OCI-LY1 (cell line): Measurements from ENCODE around the gene SAP30BP.

Experiments used
- H2AFZ ChIP-seq: fragments of 200-600 bp; sonication (generic), shearing (Covaris generic); 2 replicates; pipeline ENCODE4 v1.6.0; 2014; ENCODE audit warnings: antibody characterized with exemption, mild to moderate bottlenecking, low read length
- H3F3A ChIP-seq: fragments of 200-600 bp; sonication (generic), shearing (Covaris generic); 2 replicates; pipeline ENCODE4 v1.6.0; 2014; ENCODE audit warnings: mild to moderate bottlenecking, antibody characterized with exemption, low read length, moderate library complexity; ENCODE audit not compliant: insufficient read depth
- H3K27ac ChIP-seq: fragments of 200-600 bp; sonication (generic); 2 replicates; pipeline ENCODE4 v1.5.1; 2014; ENCODE audit warnings: low read length, mixed run types, mild to moderate bottlenecking, low read depth; ENCODE audit not compliant: poor library complexity, severe bottlenecking
- H3K27me3 ChIP-seq: fragments of 200-600 bp; sonication (generic); 2 replicates; pipeline ENCODE4 v1.6.0; 2014; ENCODE audit warnings: antibody characterized with exemption, mild to moderate bottlenecking, low read length, moderate library complexity; ENCODE audit not compliant: insufficient read depth
- H3K36me3 ChIP-seq: fragments of 200-600 bp; sonication (generic); 2 replicates; pipeline ENCODE4 v1.6.1; 2014; ENCODE audit warnings: mild to moderate bottlenecking, antibody characterized with exemption, low read length, moderate library complexity, mixed read lengths; ENCODE audit not compliant: insufficient read depth
- H3K4me1 ChIP-seq: fragments of 200-600 bp; sonication (generic); 2 replicates; pipeline ENCODE4 v1.5.1; 2014; ENCODE audit warnings: mild to moderate bottlenecking, low read length, moderate library complexity; ENCODE audit not compliant: insufficient read depth, severe bottlenecking
- H3K4me2 ChIP-seq: fragments of 200-600 bp; sonication (generic), shearing (Covaris generic); 2 replicates; pipeline ENCODE4 v1.6.1; 2014; ENCODE audit warnings: low read length
- H3K4me3 ChIP-seq: fragments of 200-600 bp; sonication (generic); 2 replicates; pipeline ENCODE4 v1.5.1; 2014; ENCODE audit warnings: low read length, low read depth, mild to moderate bottlenecking, mixed read lengths; ENCODE audit not compliant: poor library complexity, severe bottlenecking
- H3K79me2 ChIP-seq: fragments of 200-600 bp; shearing (Covaris generic); 2 replicates; pipeline ENCODE4 v1.6.1; 2016; ENCODE audit warnings: mixed run types, low read length, mixed read lengths; ENCODE audit not compliant: insufficient read depth
- H3K9ac ChIP-seq: fragments of 200-600 bp; sonication (generic), shearing (Covaris generic); 2 replicates; pipeline ENCODE4 v1.6.1; 2014; ENCODE audit warnings: mild to moderate bottlenecking, low read length, mixed read lengths
- H3K9me2 ChIP-seq: fragments of 200-600 bp; sonication (generic), shearing (Covaris generic); 2 replicates; pipeline ENCODE4 v1.6.1; 2014; ENCODE audit warnings: low read depth, mild to moderate bottlenecking, low read length, mixed read lengths
- H3K9me3 ChIP-seq: fragments of 200-600 bp; shearing (Covaris generic); 2 replicates; pipeline ENCODE4 v1.6.1; 2014; ENCODE audit warnings: low read length, mixed read lengths
- H4K20me1 ChIP-seq: fragments of 200-600 bp; sonication (generic), shearing (Covaris generic); 2 replicates; pipeline ENCODE4 v1.6.0; 2016; ENCODE audit warnings: mild to moderate bottlenecking, low read length; ENCODE audit not compliant: insufficient read depth
- CTCF ChIP-seq: fragments of 200-600 bp; sonication (generic), shearing (Covaris generic); IDR thresholded peaks from 2 replicates; pipeline ENCODE4 v1.5.1; 2017; ENCODE audit warnings: mild to moderate bottlenecking, antibody characterized with exemption, low read length, moderate library complexity, mixed read lengths
- EZH2 ChIP-seq: fragments of 200-600 bp; sonication (generic), shearing (Covaris generic); IDR thresholded peaks from 2 replicates; pipeline ENCODE4 v1.8.0; 2017; ENCODE audit warnings: borderline replicate concordance, mixed run types, mild to moderate bottlenecking, antibody characterized with exemption, low read length, moderate library complexity, mixed read lengths

The SAP30BP gene

GRCh38 chr17:75723171-75723930 is 56.2 kb downstream of the SAP30BP start:
- Histone ChIP-seq H3K9ac (no peak overlapping the region), H3K4me1 (peaks cover 5% of the 10 kb centered on the region), H3K27ac (no peak overlapping the region), H3F3A (no peaks in the 10 kb centered on the region), H3K4me2 (no peak overlapping the region), H3K9me3 (no peaks in the 10 kb centered on the region), H4K20me1 (no peaks in the 10 kb centered on the region), H3K4me3 (no peak overlapping the region), H2AFZ (no peak overlapping the region), H3K36me3 (no peaks in the 10 kb centered on the region), H3K9me2 (no peaks in the 10 kb centered on the region), H3K79me2 (no peaks in the 10 kb centered on the region), H3K27me3 (peaks cover 4% of the 10 kb centered on the region; the same call in 1 of the 2 replicates)
- TF ChIP-seq CTCF = no peak
- TF ChIP-seq EZH2 = no peak

GRCh38 chr17:75724016-75725003 is 57.2 kb downstream of the SAP30BP start:
- H2AFZ ChIP-seq = no peak overlapping the region
- H3K4me2 ChIP-seq = no peak overlapping the region
- H3K27me3 ChIP-seq = peaks cover 4% of the 10 kb centered on the region; the same call in 1 of the 2 replicates
- H3K9me3 ChIP-seq = no peaks in the 10 kb centered on the region
- TF ChIP-seq CTCF (no peak), EZH2 (no peak)
- H3K27ac ChIP-seq = no peak overlapping the region
- H3K79me2 ChIP-seq = no peaks in the 10 kb centered on the region
- no peaks in the 10 kb centered on the region for H3F3A ChIP-seq
- H3K36me3 ChIP-seq = no peaks in the 10 kb centered on the region
- H3K4me1 ChIP-seq = peaks cover 5% of the 10 kb centered on the region
- no peaks in the 10 kb centered on the region for H4K20me1 ChIP-seq
- H3K4me3 ChIP-seq = no peak overlapping the region
- H3K9me2 ChIP-seq = no peaks in the 10 kb centered on the region
- H3K9ac ChIP-seq = no peak overlapping the region

- no peak overlapping the region for H3K27ac ChIP-seq
Measured at GRCh38 chr17:75725504-75725903, 58.4 kb downstream of the SAP30BP start.

More at GRCh38 chr17:75725504-75725903, 58.4 kb downstream of the SAP30BP start:
- Histone ChIP-seq H2AFZ (no peak overlapping the region), H3K9ac (no peak overlapping the region), H3K4me1 (peaks cover 5% of the 10 kb centered on the region), H3K36me3 (no peaks in the 10 kb centered on the region), H3K9me3 (no peaks in the 10 kb centered on the region), H3K9me2 (no peaks in the 10 kb centered on the region), H3K4me3 (no peak overlapping the region), H3F3A (no peaks in the 10 kb centered on the region), H3K79me2 (no peaks in the 10 kb centered on the region), H4K20me1 (no peaks in the 10 kb centered on the region), H3K4me2 (no peak overlapping the region), H3K27me3 (peaks cover 4% of the 10 kb centered on the region; the same call in 1 of the 2 replicates)
- TF ChIP-seq CTCF = no peak
- no peak for TF ChIP-seq EZH2
